K562 (cell line): ENCODE data around the gene RBPJL. TPM values are rescaled to one million over a fixed set of nuclear protein-coding genes. Genes with fewer than 3 reads are reported as not detected.

Source experiments
- ATAC-seq: fragments of 200-7000 bp; cut with Tn5 transposase; 3 replicates; pipeline ENCODE4 v1.9.1; 2020; ENCODE audit warnings: moderate library complexity
- BruUV-seq: library from RNA; stranded (reverse); fragments of 400-500 nt; replicated peaks from 2 replicates; lab custom pipeline; 2021; lab: Mats Ljungman, UMichigan
- CTCF ChIA-PET: fragments of 300-600 bp; formaldehyde crosslinking; extraction: SDS; loops from one replicate; lab custom pipeline; 2021; ENCODE audit warnings: low intra/inter-chr PET ratio; lab: Yijun Ruan, JAX
- POLR2A ChIA-PET: fragments of 300-600, 350-650 bp; sonication (Branson Sonifier 250); formaldehyde crosslinking; extraction: SDS; loops from one replicate; lab custom pipeline; 2021; ENCODE audit warnings: antibody characterized with exemption, inconsistent platforms; lab: Yijun Ruan, JAX
- DNase-seq, 4 experiments: peaks; one replicate each; pipeline versions ENCODE4 v3.0.0 to v3.0.0-alpha.2; 2011 to 2018; ENCODE audit warnings: low spot score in 3 of 4, mixed read lengths in 3 of 4; ENCODE audit errors: extremely low read depth in 1 of 4
- FAIRE-seq: peaks from 2 replicates; lab custom pipeline; 2011; peaks lifted over from hg19 to GRCh38; lab: Jason Lieb, UNC
- H2AFZ ChIP-seq: 2 replicates; pipeline ENCODE4 v1.6.0; 2011; ENCODE audit warnings: low read depth, low read length, control low read depth, inconsistent platforms
- H3K27ac ChIP-seq: fragments of 200-600 bp; 3 replicates; pipeline ENCODE4 v1.8.0; 2011; ENCODE audit warnings: low read depth, mild to moderate bottlenecking, control low read depth, inconsistent platforms, low read length, moderate library complexity, mixed read lengths; ENCODE audit errors: extremely low read depth
- H3K27me3 ChIP-seq, 2 experiments: fragments of 300-600 bp in 1 of 2; 2 replicates in 1 of 2; 3 replicates in 1 of 2; pipeline versions ENCODE4 v1.6.0 to v1.8.0; 2011; ENCODE audit warnings: inconsistent platforms in 2 of 2, low read length in 2 of 2, mild to moderate bottlenecking in 1 of 2, mixed read lengths in 1 of 2, moderate library complexity in 1 of 2; ENCODE audit not compliant: control insufficient read depth in 2 of 2, insufficient read depth in 2 of 2
- H3K36me3 ChIP-seq: fragments of 300-600 bp; 3 replicates; pipeline ENCODE4 v1.8.0; 2011; ENCODE audit warnings: mild to moderate bottlenecking, low read length, inconsistent platforms; ENCODE audit not compliant: control insufficient read depth, insufficient read depth
- H3K4me1 ChIP-seq, 2 experiments: fragments of 200-600 bp in 1 of 2; replicated peaks in 1 of 2; 2 replicates in 1 of 2; 3 replicates in 1 of 2; pipeline versions ENCODE4 v1.5.1 to v1.8.0; 2011; ENCODE audit warnings: inconsistent platforms in 2 of 2, low read length in 2 of 2, mild to moderate bottlenecking in 1 of 2, mixed read lengths in 1 of 2, moderate library complexity in 1 of 2; ENCODE audit not compliant: control insufficient read depth in 2 of 2, insufficient read depth in 2 of 2
- H3K4me2 ChIP-seq: 2 replicates; pipeline ENCODE4 v1.6.1; 2011; ENCODE audit warnings: low read length, control low read depth, inconsistent platforms, mixed read lengths; ENCODE audit not compliant: insufficient read depth
- H3K4me3 ChIP-seq: fragments of 200-600 bp; sonication (generic), shearing (Covaris generic); 2 replicates; pipeline ENCODE4 v1.5.1; 2016; ENCODE audit warnings: control low read depth, inconsistent platforms
- H3K79me2 ChIP-seq: fragments of 200-600 bp; 3 replicates; pipeline ENCODE4 v1.8.0; 2011; ENCODE audit warnings: low read length, inconsistent platforms; ENCODE audit not compliant: control insufficient read depth, insufficient read depth
- H3K9ac ChIP-seq, 2 experiments: 2 replicates each; pipeline versions ENCODE4 v1.6.0 to v1.6.1; 2011; ENCODE audit warnings: low read depth in 2 of 2, low read length in 2 of 2, control low read depth in 1 of 2, inconsistent platforms in 1 of 2, mild to moderate bottlenecking in 1 of 2, mixed read lengths in 1 of 2; ENCODE audit not compliant: insufficient read depth in 1 of 2
- H3K9me1 ChIP-seq: one replicate; pipeline ENCODE4 v1.6.0; 2011; ENCODE audit warnings: inconsistent platforms, mild to moderate bottlenecking, low read length, moderate library complexity; ENCODE audit not compliant: control insufficient read depth, insufficient read depth
- H3K9me3 ChIP-seq: replicated peaks from 2 replicates; pipeline ENCODE4 v1.5.1; 2011; ENCODE audit warnings: low read depth, low read length, inconsistent platforms; ENCODE audit not compliant: control insufficient read depth, insufficient read depth
- H4K20me1 ChIP-seq: replicated peaks from 2 replicates; pipeline ENCODE4 v1.6.1; 2011; ENCODE audit warnings: low read length, inconsistent platforms, mixed read lengths; ENCODE audit not compliant: control insufficient read depth, insufficient read depth
- ATF3 ChIP-seq, 2 experiments: fragments of 450-650 bp in 1 of 2; sonication (generic) in 1 of 2; formaldehyde crosslinking in 1 of 2; IDR thresholded peaks in 1 of 2; conservative IDR thresholded peaks in 1 of 2; 2 replicates each; pipeline versions ENCODE4 v1.6.1 to v1.8.1; 2016 to 2023; ENCODE audit warnings: mild to moderate bottlenecking in 2 of 2, moderate library complexity in 2 of 2, inconsistent platforms in 1 of 2, missing genetic modification reagents in 1 of 2
- CCAR2 ChIP-seq: fragments of 200-400 bp; formaldehyde crosslinking; IDR thresholded peaks from 2 replicates; pipeline ENCODE4 v1.6.1; 2017; ENCODE audit warnings: mild to moderate bottlenecking, low read depth, low read length
- GATAD2B ChIP-seq: fragments of 450-650 bp; IDR thresholded peaks from 2 replicates; pipeline ENCODE4 v1.6.1; 2017; ENCODE audit warnings: mild to moderate bottlenecking, borderline replicate concordance
- NCOA4 ChIP-seq: fragments of 450-650 bp; IDR thresholded peaks from 2 replicates; pipeline ENCODE4 v1.6.1; 2018; ENCODE audit warnings: mild to moderate bottlenecking; ENCODE audit not compliant: partially characterized antibody
- NFIX ChIP-seq: fragments of 250-450 bp; sonication (Bioruptor Pico); IDR thresholded peaks from 2 replicates; pipeline ENCODE4 v1.4.0; 2020; ENCODE audit warnings: low read depth, mild to moderate bottlenecking, moderate library complexity
- RBM17 ChIP-seq: fragments of 200-400 bp; formaldehyde crosslinking; IDR thresholded peaks from 2 replicates; pipeline ENCODE4 v1.6.1; 2017; ENCODE audit warnings: low read depth, mild to moderate bottlenecking, low read length, borderline replicate concordance
- SMC3 ChIP-seq: conservative IDR thresholded peaks from 2 replicates; pipeline ENCODE4 v1.6.1; 2011; ENCODE audit warnings: low read depth, low read length, improper control_type of control experiment; ENCODE audit not compliant: insufficient read depth
- ZBTB7A ChIP-seq: IDR thresholded peaks from 2 replicates; pipeline ENCODE4 v1.6.1; 2011; ENCODE audit warnings: low read depth, mild to moderate bottlenecking, low read length, moderate library complexity, borderline replicate concordance; ENCODE audit not compliant: control insufficient read depth
- WGBS: fragments of 100-300 bp; shearing (Covaris generic); methylation state at CpG from one replicate; pipeline ENCODE4 v1.1.6; 2016; ENCODE audit warnings: low coverage, mixed read lengths; ENCODE audit not compliant: insufficient coverage; ENCODE audit errors: missing lambda C conversion rate; 5-methylcytosine and 5-hydroxymethylcytosine counted together
- in situ Hi-C: fragments of 300-500 bp; cut with MboI; formaldehyde crosslinking; loops from 4 replicates; pipeline ENCODE4 v1.15.0; 2018; ENCODE audit warnings: inconsistent platforms, mixed read lengths
- intact Hi-C: fragments of 100-400 bp; cut with micrococcal nuclease; formaldehyde crosslinking; loops from 2 replicates; pipeline ENCODE4 v1.14.2; 2022
- polyA plus RNA-seq, 8 experiments: library from polyadenylated mRNA; depleted of rRNA in 4 of 8; stranded (reverse) in 5 of 8; unstranded in 3 of 8; fragments of >200 nt; fragmentation: Nextera tagmentation in 2 of 8; fragmentation: Illumina TruSeq in 1 of 8; extraction: Ambion mirVana in 2 of 8; extraction: Trizol in 1 of 8; gene quantifications; 2 replicates each; pipeline versions ENCODE4 v1.2.1 to v1.2.3, GENCODE V29; 2011 to 2014; ENCODE audit warnings: inconsistent platforms in 1 of 8, missing spikeins in 1 of 8
- total RNA-seq, 7 experiments: library from RNA; depleted of rRNA in 6 of 7; stranded (reverse); fragments of >200 nt in 6 of 7; fragmentation: Illumina TruSeq in 2 of 7; extraction: Trizol in 2 of 7; gene quantifications; 2 replicates each; pipeline versions ENCODE4 v1.2.1 to v1.2.3, GENCODE V29; 2011 to 2021; ENCODE audit warnings: low replicate concordance in 1 of 7
- TF ChIP-seq, protein P1 (sequence below), 3 experiments: fragments of 200-800 bp in 1 of 3; sonication (Bioruptor generic) in 1 of 3; sonication (generic) in 1 of 3; formaldehyde crosslinking in 1 of 3; IDR thresholded peaks; 2 replicates each; pipeline versions ENCODE4 v1.6.1 to v1.8.0; 2016 to 2022; ENCODE audit warnings: mild to moderate bottlenecking in 2 of 3, missing compliant biosample characterization in 2 of 3, missing genetic modification characterization in 2 of 3, missing genetic modification reagents in 1 of 3
- TF ChIP-seq, protein P2 (sequence below), 2 experiments: fragments of 250-450 bp in 1 of 2; fragments of 450-650 bp in 1 of 2; sonication (Bioruptor Pico) in 1 of 2; IDR thresholded peaks; 2 replicates each; pipeline versions ENCODE4 v1.6.1 to v1.8.0; 2016 to 2021; ENCODE audit warnings: mild to moderate bottlenecking in 2 of 2, moderate library complexity in 2 of 2, missing compliant biosample characterization in 1 of 2, missing genetic modification characterization in 1 of 2

RBPJL gene
- total and polyA plus RNA-seq, 9 of the 15 experiments (the other 6 are each of a cell fraction or from before 2014, with no cell fraction given) = not detected

- in situ Hi-C loops = no loop called here
- CTCF ChIA-PET = no interaction called here
- ATAC-seq (no peak), FAIRE-seq (no peak), DNase-seq (no peak)
- H3K4me1 ChIP-seq = peaks cover 40 to 54% of the 10 kb centered on the region in 2 experiments
- WGBS = 78% methylated on average over 5 of the region's 5 CpGs
- no peaks in the 10 kb centered on the region for H3K27me3 ChIP-seq
- no peak overlapping the region for H2AFZ ChIP-seq
- no peak overlapping the region for H3K4me2 ChIP-seq
- H4K20me1 ChIP-seq = peaks cover 7% of the 10 kb centered on the region; the same call in 1 of the 2 replicates
- no peak overlapping the region for H3K27ac ChIP-seq
- POLR2A ChIA-PET = interaction anchor here (0.6 to 2.5 kb wide), 15 partner anchors 11 to 368 kb away, joined by 3 to 32 read pairs (median 4); partner anchors contain the start of gene SYS1
- TF ChIP-seq ZBTB7A (no peak), GATAD2B (no peak), CCAR2 (no peak), NCOA4 (no peak), NFIX (CRISPR knock-in tag) (no peak), RBM17 (no peak), SMC3 (no peak), ATF3 (IDR thresholded peaks at IDR 0.05) (no peak), ATF3 (CRISPR knock-in tag; conservative IDR thresholded peaks at IDR 0.05) (no peak)
- TF ChIP-seq, protein P1, sequence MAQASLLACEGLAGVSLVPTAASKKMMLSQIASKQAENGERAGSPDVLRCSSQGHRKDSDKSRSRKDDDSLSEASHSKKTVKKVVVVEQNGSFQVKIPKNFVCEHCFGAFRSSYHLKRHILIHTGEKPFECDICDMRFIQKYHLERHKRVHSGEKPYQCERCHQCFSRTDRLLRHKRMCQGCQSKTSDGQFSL (CRISPR knock-in tag; IDR thresholded peaks at IDR 0.05) = no peak
- TF ChIP-seq, protein P1 (tag; IDR thresholded peaks at IDR 0.05) = no peak
- TF ChIP-seq, protein P2, sequence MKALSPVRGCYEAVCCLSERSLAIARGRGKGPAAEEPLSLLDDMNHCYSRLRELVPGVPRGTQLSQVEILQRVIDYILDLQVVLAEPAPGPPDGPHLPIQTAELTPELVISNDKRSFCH (CRISPR knock-in tag; IDR thresholded peaks at IDR 0.05) = no peak
- TF ChIP-seq, protein P2 (tag; IDR thresholded peaks at IDR 0.05) = no peak
- no peaks in the 10 kb centered on the region; the same call in 2 of the 3 replicates for H3K36me3 ChIP-seq
- H3K79me2 ChIP-seq = peaks cover 15% of the 10 kb centered on the region; the same call in 2 of the 3 replicates
- H3K9me1 ChIP-seq = no peaks in the 10 kb centered on the region
- peak overlapping the region in 1 of 2 experiments; percentile 74; a peak in 1 of 4 replicates for H3K9ac ChIP-seq
- intact Hi-C loops = no loop called here
- no TSS peak for BruUV-seq
- no peak overlapping the region for H3K4me3 ChIP-seq
- no peaks in the 10 kb centered on the region for H3K9me3 ChIP-seq
Observed at GRCh38 chr20:45346851-45347250, 40.2 kb downstream of the RBPJL start.
